Gastrocnemius medialis (tissue), 4 donors: ENCODE data around the gene MGAT5. TPM values are rescaled to one million over a fixed set of nuclear protein-coding genes. Genes with fewer than 3 reads are reported as not detected.
A peak's percentile ranks its signal among the peaks of the same experiment; 100 is the strongest.

Source experiments
- ATAC-seq, 2 donors: fragments of 150-250 bp; one replicate each; pipeline ENCODE4 v1.9.1; 2016
- DNase-seq, 2 donors: peaks; one replicate each; pipeline ENCODE4 v3.0.0-alpha.2; 2019
- H3K27ac ChIP-seq, 4 donors: fragments of 200-600 bp; sonication (generic); 1 replicate in 1 of 4; 2 replicates in 3 of 4; pipeline ENCODE4 v1.5.1; 2016 to 2018; ENCODE audit warnings: mild to moderate bottlenecking in 2 of 4, moderate library complexity in 1 of 4
- H3K27me3 ChIP-seq, 3 donors: fragments of 200-600 bp; sonication (generic) in 2 of 3; 1 replicate in 1 of 3; 2 replicates in 2 of 3; pipeline versions ENCODE4 v1.5.1 to v1.6.0; 2016 to 2019; ENCODE audit warnings: mild to moderate bottlenecking in 1 of 3, moderate library complexity in 1 of 3
- H3K36me3 ChIP-seq, 2 donors: fragments of 200-600 bp; sonication (generic) in 1 of 2; one replicate each; pipeline ENCODE4 v1.5.1; 2017 to 2018
- H3K4me1 ChIP-seq, 2 donors: fragments of 200-600 bp; sonication (generic) in 1 of 2; one replicate each; pipeline ENCODE4 v1.5.1; 2016 to 2017; ENCODE audit warnings: mild to moderate bottlenecking in 2 of 2
- H3K4me3 ChIP-seq, 4 donors: fragments of 200-600 bp; sonication (generic) in 3 of 4; 1 replicate in 1 of 4; 2 replicates in 3 of 4; pipeline ENCODE4 v1.5.1; 2016 to 2019; ENCODE audit warnings: mild to moderate bottlenecking in 2 of 4
- H3K9me3 ChIP-seq, 3 donors: fragments of 200-600 bp; sonication (generic) in 2 of 3; 1 replicate in 1 of 3; 2 replicates in 2 of 3; pipeline ENCODE4 v1.5.1; 2016 to 2019
- CTCF ChIP-seq, 5 experiments: fragments of 450-650 bp in 3 of 5; fragments of 200-600 bp in 2 of 5; sonication (generic) in 2 of 5; IDR thresholded peaks in 4 of 5; conservative IDR thresholded peaks in 1 of 5; 1 replicate in 4 of 5; 2 replicates in 1 of 5; pipeline ENCODE4 v1.5.1; 2016 to 2019; ENCODE audit warnings: antibody characterized with exemption in 5 of 5, mild to moderate bottlenecking in 3 of 5, moderate library complexity in 3 of 5
- POLR2A ChIP-seq, 2 donors: fragments of 450-650 bp; IDR thresholded peaks; one replicate each; pipeline ENCODE4 v1.6.1; 2017; ENCODE audit warnings: antibody characterized with exemption in 2 of 2, mild to moderate bottlenecking in 2 of 2, moderate library complexity in 2 of 2
- in situ Hi-C, 4 donors: fragments of 200-750 bp; cut with MboI; loops; one replicate each; pipeline versions ENCODE4 v1.15.0 to v1.8.0; 2017; ENCODE audit warnings: low sequenced_read_pairs in 4 of 4
- intact Hi-C: fragments of 100-400 bp; cut with DNase I; formaldehyde crosslinking; loops from one replicate; pipeline ENCODE4 v1.15.1; 2023; ENCODE audit warnings: low total_unique reads
- total RNA-seq, 4 donors: library from RNA; depleted of rRNA; stranded (reverse); fragments of >200 nt; gene quantifications; one replicate each; pipeline versions ENCODE4 v1.1.0 to v1.2.3, GENCODE V29; 2016

Gene MGAT5
- total RNA-seq, 4 donors from 2014 or later, result 3.0 to 4.9 (median 3.3) TPM

- in situ Hi-C loops, result no loop called here
- Histone ChIP-seq H3K27me3 (no peaks in the 10 kb centered on the region), H3K27ac (no peak overlapping the region), H3K4me1 (no peaks in the 10 kb centered on the region), H3K36me3 (no peaks in the 10 kb centered on the region), H3K9me3 (no peaks in the 10 kb centered on the region), H3K4me3 (no peak overlapping the region)
- ATAC-seq (no peak), DNase-seq (no peak)
- TF ChIP-seq CTCF (IDR thresholded peaks at IDR 0.05 in 4 of 5, conservative IDR thresholded peaks at IDR 0.05 in 1 of 5), result no peak
- TF ChIP-seq POLR2A (IDR thresholded peaks at IDR 0.05), result no peak
- intact Hi-C loops, result no loop called here
These were observed 34.9 kb downstream of the MGAT5 start for GRCh38 chr2:134288814-134289213.

DNA sequence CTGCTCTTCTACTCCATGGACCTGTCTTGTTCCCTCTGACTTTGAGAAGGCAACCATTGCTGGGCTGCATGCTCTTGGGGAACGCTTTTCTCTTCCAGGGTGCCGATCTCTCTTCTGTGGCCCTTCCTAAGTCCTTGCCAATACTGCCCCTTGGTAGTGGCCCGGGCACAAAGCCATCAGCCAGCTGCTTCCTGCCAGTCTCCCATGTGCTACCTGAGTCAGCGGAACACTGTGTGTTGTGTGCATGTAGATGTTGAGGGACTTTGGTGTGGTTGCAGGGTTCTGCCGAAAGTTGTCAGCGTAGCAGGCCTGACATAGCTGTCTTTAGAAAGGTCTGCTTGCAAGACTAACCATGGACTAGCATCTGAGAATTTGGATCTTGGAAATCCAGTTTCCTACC lies 35.4 kb downstream of the MGAT5 start:
- in situ Hi-C loops (no loop called here), intact Hi-C loops (no loop called here)
- DNase-seq (peak in 1 of 2 donors; percentile 30), ATAC-seq (no peak)
- no peak for TF ChIP-seq POLR2A (IDR thresholded peaks at IDR 0.05)
- Histone ChIP-seq H3K4me1 (no peaks in the 10 kb centered on the region), H3K4me3 (no peak overlapping the region), H3K27ac (no peak overlapping the region), H3K27me3 (no peaks in the 10 kb centered on the region), H3K9me3 (no peaks in the 10 kb centered on the region), H3K36me3 (no peaks in the 10 kb centered on the region)

- in situ Hi-C loops, result no loop called here
- DNase-seq (no peak), ATAC-seq (no peak)
- Histone ChIP-seq H3K27ac (no peak overlapping the region), H3K4me1 (peaks cover 0 to 4% of the 10 kb centered on the region in 2 donors), H3K36me3 (no peaks in the 10 kb centered on the region), H3K4me3 (no peak overlapping the region), H3K27me3 (no peaks in the 10 kb centered on the region), H3K9me3 (no peaks in the 10 kb centered on the region)
- TF ChIP-seq POLR2A (IDR thresholded peaks at IDR 0.05), result no peak
- no peak for TF ChIP-seq CTCF (IDR thresholded peaks at IDR 0.05 in 4 of 5, conservative IDR thresholded peaks at IDR 0.05 in 1 of 5)
- intact Hi-C loops, result no loop called here
These were observed 36.5 kb downstream of the MGAT5 start for GRCh38 chr2:134290358-134290757.

DNA sequence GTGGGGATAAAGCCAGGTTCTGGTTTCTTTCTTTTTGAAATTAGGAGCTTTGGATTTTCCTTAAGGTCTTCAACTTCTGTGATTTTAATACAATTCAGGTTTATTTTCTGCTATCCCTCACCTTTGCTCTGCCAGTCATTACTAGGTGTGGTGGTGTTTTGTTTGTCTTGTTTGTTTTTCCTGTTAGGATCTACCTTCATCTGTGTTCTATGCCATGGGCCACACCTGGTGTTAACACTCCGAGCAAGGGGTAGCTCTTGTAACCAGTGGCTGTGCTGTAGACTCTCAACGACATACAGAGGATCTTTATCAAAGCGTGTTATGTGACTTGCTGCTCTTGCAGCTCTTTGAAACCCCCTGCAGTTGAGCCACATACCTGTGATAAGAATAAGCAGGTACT lies 38.6 kb downstream of the MGAT5 start:
- Histone ChIP-seq H3K4me1 (peaks cover 0 to 11% of the 10 kb centered on the region in 2 donors), H3K9me3 (no peaks in the 10 kb centered on the region)
- intact Hi-C loops, result no loop called here

More for the DNA sequence above, 38.6 kb downstream of the MGAT5 start:
- Histone ChIP-seq H3K4me3 (no peak overlapping the region), H3K27me3 (no peaks in the 10 kb centered on the region), H3K36me3 (no peaks in the 10 kb centered on the region), H3K27ac (no peak overlapping the region)
- DNase-seq (no peak), ATAC-seq (no peak)
- in situ Hi-C loops, result no loop called here
- no peak for TF ChIP-seq CTCF (IDR thresholded peaks at IDR 0.05 in 4 of 5, conservative IDR thresholded peaks at IDR 0.05 in 1 of 5)
- no peak for TF ChIP-seq POLR2A (IDR thresholded peaks at IDR 0.05)
